GM18498 (cell line): ENCODE measurements around the gene HECTD1.
"Not testable (repeated sequence)": the region's sequence is repeated elsewhere in the genome, so short reads cannot be mapped to it uniquely, and the experiment has no call there.

Experiments
- ATAC-seq: cut with Tn5 transposase; IDR thresholded peaks from one replicate; pipeline ENCODE4 v1.9.1; 2021; ENCODE audit warnings: mild to moderate bottlenecking, moderate library complexity; ENCODE audit not compliant: unreplicated experiment

HECTD1 gene

DNA sequence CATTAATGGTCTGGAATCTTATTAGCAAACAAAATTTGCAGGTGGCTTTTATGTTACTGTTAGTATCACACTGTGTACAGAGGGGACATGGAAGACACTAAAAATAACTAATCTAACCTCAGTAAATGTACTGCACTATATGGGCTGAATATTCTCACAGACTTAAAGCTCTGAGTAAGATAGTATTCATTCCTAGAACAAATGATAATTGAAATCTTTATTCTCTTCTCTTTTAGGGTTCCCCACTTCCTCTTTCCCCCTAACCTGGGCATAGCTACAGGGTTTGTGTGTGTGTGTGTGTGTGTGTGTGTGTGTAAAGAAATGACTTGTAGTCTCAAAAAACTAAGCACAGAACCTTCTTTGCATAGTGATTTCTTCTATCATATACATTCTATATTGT is 21.4 kb upstream of the HECTD1 start:
- ATAC-seq, result peak; percentile 81

DNA sequence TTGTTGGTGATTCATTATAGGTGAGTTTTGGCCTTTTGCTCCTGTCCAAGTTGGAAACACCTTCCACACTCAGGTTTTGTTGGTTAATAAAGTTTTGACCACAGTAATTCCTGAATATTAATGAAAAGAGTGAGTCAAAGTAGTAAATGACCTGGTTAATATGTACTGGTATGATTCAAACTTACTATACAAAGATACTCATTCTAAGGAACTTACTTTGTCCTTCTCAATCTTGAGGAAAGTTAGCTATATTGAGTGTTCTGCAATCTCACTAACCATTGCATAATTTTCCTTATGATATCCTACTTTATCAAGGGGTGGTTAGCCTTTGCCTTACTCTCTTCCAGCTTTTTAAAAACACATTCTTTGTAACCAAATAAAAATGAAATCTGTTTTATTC is 20.9 kb upstream of the HECTD1 start:
- no peak for ATAC-seq

DNA sequence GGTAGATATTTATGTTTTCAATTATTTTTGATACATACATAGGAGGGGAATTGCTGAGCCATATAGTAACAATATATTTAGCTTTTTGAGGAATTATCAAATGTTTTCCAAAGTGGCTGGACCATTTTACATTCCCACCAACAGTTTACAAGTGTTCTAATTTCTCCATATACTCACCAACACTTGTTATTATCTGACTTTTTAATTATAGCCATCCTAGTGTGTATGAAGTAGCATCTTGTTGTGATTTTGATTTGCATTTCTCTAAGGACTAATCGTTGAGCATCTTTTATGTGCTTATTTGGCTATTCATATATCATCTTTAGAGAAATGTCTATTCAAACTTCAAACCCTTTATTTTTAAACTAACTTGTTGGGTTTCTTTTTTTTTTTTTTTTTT is 17.2 kb upstream of the HECTD1 start:
- ATAC-seq, result no peak

DNA sequence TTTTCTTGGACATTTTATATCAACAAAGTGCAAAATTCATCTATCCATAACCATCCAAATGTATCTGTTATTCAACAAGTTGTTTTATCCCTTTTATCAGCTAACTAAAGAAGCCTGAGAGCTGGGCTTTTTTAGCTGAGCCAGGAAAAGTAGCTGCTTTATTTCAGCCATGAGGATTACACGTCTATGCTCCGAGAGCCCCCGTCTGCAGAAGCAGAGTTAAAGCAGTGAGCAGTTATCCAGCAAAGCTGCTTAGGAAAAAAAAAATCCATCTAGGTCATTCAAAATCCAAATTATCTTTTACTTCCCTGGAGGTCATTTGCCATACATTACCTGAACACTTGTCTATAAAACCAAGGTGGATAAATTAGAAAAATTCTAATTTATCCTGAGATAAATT is 15.7 kb upstream of the HECTD1 start:
- no peak for ATAC-seq

DNA sequence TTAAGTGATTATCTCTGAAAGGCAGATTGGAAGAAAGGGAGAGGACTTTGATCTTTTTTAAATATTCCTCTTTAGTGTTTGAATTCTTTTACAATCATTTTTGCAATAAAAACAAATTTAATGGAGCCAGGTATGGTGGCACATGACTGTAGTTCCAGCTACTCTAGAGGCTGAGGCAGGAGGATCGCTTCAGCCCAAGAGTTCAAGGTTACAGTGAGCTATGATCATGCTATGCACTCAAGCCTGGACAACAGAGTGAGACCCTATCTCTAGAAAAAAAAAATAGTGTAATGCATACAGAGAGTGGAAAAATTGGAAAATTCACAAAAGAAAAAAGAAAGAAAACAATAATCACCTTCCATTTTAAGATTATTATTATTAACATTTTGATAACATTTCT is 15.2 kb upstream of the HECTD1 start:
- ATAC-seq, result no peak

DNA sequence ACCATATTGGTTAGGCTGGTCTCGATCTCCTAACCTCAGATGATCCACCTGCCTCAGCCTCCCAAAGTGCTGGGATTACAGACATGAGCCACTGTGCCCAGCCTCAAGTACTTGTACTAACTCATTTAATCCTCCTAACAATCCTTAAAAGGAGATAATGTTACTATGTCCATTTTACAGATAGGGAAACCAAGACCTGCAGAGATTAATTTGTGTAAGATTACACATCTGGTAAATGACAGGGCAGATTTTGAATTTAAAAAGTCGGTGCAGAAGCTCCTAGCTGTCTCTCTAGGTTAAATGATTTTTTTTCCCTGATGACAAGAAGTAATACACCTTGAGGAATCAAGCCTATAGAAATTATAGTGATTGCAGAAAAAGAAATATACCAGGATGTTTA is 13.7 kb upstream of the HECTD1 start:
- no peak for ATAC-seq

DNA sequence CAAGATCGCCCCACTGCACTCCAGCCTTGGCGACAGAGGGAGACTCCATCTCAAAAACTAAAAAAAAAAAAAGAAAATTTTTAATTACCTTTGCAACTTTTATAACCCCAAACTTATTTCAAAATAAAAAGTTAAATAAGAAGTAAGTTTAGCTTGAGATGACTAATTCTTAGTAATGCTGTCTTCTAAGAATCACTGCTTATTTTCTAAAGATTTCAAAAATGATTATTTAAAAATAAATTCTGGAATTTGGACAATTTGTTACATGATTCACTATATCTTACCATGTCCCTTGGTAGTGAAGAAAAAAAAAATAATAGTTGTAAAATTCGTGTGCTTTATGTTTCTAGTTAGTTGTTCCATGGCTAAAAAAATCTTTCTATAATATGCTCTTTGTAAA is 11.6 kb upstream of the HECTD1 start:
- ATAC-seq, result no peak

DNA sequence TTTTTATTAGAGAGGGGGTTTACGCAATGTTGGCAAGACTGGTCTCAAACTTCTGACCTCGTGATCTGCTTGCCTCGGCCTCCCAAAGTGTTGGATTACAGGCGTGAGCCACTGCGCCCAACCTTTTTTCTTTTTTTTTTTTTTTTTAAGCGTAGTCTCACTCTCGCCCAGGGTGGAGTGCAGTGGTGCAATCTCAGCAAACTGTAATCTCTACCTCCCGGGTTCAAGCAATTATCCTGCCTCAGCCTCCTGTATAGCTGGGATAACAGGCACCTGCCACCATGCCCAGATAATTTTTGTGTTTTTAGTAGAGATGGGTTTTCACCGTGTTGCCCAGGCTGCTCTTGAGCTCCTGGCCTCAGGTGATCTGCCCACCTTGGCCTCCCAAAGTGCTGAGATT is 8.8 kb upstream of the HECTD1 start:
- no peak for ATAC-seq

DNA sequence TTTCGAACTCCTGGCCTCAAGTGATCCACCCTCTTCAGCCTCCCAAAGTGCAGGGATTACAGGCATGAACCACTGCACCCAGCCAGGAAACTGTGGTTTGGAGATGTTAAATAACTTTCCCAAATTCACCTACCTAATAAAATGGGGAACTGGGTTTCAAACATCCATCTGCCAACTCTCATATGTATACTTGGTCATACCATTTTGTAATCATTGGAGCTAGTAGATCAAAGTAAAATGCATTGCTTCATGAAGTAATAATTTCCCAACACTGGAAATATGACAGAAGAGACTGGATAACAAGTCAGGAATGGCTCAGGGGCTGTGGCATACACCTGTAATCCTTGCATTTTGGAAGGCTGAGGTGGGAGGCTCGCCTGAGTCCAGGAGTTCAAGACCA is 5.3 kb upstream of the HECTD1 start:
- no peak for ATAC-seq

DNA sequence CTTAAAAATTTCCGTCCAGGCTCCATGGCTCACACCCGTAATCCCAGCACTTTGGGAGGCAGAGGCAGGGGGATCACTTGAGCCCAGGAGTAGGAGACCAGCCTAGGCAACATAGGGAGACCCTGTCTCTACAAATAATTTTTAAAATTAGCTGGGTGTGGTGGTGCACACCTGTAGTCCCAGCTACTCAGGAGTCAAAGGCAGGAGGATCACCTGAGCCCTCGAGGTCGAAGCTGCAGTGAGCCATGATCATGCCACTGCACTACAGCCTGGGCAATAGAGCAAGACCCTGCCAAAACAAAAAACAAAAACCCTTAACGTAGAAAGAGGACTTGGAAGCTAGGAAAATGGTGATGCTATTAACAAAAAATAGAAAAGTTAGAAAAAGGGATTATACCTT is 2.0 kb upstream of the HECTD1 start:
- ATAC-seq, result no peak

DNA sequence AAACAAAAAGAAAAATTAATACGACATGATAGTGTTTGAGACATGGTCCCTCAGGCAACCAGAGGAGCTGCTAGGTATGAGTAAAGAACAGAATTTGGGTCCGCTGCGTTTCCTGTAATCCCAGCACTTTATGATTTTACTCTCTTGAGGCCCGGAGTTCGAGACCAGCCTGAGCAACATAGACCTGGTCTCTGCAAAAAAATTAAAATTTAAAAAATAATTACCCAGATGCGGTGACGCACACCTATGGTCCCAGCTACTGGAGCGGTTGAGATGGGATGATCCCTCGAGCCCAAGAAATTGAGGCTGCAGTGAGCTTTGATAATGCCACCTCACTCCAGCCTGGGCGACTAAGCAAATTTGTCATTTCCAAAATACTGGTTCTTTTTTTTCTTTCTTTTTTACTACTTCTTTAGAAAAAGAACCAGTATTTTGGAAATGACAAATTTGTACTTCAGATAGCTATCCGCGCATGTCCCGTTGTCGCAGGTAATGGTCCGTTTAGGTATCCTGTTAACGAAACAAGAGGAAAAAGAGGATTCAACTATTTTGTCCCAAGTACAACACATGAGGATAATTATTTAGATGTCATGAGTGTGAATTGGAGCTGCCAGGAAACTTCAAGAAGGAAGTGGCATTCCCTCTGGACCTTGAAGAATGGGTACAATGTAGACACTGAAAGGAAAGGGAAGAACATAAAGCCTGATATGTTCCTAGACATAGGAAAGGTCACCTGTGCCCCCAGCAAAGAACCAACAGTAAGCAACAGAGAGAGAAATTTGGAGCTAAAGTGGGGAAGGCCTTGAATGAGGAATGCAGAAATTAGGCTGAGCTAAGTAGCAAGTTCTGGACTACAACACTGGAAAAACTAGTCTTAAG is 1.2 kb upstream of the HECTD1 start:
- ATAC-seq, result no peak

DNA sequence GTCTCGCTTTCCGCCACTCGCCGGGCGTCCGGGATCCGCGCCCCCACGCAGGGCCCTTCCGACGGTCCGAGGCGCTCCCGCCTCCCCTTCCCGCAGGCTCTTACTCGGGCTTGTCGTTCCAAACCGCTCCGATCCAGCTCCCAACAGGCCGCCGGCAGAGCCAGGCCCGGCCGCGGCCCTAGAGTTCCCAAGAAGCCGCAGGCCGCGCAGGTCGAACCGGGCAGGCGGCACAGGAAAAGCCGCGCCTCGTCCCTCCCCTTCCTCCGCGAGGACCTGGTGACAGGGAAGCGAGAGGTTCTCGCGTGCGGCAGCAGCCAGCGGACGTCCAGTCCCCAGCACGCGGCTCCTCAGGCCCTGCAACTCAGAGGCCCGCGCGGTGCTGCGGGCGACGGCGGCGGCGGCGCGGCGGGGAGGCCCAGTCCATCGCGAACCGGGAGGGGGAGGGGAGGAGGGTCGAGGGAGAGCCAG is 272 bp downstream of the HECTD1 start:
- ATAC-seq, result peak; percentile 42

DNA sequence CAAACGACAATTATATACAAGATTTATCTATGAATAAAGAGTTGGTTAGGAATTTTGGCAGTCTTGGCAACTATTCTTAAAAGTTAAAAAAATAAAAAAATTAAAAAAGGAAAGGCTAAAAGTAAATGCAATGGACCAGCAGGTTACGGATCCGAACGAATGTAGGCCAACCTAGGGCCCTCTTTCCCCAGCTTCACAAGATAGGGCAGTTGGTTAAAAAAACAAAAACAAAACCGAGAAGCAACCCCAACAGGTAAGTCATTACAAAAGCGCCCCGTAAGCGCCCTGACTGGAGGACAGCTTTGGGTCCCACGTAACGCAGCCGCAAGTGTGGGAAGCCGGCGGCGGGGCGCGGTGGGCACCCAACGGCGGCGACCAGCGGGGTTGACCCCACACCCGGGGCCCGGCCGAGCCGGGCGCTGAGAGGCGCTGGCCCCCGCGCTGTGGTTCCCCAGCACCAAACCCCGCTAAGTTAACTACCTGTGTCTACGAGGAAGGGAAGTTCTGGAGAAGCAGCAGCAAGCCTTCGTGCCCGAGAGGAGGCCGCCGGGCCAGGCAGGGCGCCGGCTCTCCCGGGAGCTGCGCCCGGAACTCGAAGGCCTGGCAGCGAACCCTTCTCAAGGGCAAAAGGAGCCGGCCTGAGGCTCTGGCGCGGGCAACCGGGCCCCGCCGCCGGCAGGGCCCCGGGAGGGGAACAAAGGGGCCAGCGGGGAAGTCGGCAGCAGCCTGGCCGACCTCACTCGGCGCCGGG is 882 bp downstream of the HECTD1 start:
- peak; percentile 23 for ATAC-seq

DNA sequence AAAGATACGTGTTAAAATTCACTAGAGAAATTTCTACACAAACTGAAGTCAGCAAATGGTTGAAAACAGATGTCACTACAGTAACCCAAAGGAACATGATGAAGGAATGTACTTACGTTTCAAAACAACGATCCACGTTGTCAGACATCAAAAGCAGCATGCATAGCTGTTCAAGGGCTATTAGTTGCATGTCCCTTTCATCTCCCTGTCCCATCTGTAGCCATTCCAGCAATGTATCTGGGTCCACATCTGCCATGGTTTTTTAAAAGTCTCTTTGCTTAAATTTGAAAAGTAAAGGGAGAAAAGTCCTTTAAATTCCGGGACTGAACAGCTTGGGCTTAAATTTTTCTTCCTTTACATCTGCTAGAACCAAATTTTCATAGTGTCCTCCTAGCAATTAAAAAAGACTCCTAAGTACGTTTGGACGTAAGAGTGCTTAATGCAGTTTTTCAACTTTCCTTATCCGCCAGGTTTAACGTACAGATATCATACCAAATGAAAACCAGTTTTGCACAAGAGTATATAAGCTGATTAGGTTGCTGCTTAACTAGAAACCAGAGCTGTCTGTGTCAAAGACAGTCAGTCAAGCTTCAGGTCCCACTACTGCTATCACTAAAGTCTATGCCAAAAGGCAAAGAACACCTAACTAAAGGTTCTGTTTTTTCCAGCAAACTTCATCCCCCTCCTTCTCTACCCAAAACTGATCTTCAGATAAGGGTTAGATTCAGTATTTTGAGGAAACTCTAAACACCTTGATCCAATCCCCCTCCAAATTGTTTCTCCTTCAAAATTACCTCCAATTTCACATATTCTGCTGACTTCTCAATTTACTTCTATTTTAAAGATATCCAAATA is 1.7 kb downstream of the HECTD1 start:
- ATAC-seq, result no peak

DNA sequence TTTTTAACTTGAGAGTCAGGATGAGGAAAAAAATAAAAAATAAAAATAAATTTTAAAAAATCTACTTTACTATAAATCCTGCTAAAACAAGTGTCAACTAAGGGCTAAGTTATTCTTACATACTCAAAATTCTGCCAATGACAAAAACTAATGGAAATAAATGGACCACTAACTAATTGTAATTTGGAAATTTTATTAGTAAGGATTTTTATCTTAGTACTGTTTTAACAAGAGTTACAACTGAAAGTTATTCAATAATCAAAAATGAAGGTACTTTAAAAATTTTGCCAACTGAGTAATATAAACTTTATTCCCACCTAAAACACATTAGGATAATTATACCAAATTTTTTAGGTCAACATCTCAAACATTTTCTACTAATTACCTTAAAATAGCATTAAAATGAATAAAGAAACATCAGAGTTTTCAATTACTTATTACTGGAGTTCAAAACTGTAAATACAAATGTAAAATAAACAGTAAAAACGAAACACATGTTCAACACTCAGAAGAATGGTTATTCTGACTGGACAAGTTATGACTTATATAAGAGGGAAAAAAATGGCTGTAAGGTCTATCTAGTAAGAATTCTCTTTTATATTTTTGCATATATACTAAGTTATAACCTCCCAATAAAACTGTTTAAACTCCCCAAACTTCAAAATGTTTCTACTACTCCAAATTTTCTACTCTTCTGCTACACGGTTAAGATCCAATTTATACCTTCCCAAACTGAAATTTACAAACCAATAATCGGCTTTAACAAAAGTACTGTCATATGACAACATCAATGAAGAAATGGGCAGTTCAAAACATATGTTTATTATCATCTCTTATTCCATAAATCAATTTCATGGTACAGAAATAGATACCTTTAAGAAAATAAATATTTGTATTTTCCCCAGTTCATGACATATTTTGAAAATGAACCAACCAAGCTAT is 2.7 kb downstream of the HECTD1 start:
- ATAC-seq, result no peak

DNA sequence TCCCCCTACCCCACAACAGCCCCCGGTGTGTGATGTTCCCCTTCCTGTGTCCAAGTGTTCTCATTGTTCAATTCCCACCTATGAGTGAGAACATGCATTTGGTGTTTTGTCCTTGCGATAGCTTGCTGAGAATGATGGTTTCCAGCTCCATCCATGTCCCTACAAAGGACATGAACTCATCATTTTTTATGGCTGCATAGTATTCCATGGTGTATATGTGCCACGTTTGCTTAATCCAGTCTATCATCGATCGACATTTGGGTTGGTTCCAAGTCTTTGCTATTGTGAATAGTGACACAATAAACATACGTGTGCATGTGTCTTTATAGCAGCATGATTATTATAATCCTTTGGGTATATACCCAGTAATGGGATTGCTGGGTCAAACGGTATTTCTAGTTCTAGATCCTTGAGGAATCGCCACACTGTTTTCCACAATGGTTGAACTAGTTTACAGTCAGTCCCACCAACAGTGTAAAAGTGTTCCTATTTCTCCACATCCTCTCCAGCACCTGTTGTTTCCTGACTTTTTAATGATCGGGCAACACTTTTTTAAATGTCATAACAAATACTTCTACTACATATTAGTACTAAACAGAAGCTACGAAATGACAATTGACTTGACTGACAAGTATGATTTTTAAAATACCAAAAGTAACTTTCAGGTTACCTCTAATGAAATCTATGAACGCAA is 3.5 kb downstream of the HECTD1 start:
- not testable (repeated sequence) for ATAC-seq

DNA sequence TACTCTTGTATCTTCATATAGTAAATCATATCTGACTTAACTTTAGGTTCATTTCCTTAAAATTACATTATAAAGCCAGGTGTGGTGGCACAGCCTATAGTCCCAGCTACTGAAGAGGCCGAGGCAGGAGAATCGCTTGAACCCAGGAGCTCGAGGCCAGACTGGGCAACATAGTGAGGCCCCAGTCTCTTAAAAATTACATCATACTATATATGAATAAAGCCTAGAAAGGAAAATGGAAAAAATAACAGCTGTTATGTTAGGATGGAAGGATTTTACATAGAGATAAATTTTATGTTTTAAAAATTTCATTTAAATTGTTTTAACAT is 4.2 kb downstream of the HECTD1 start:
- ATAC-seq, result no peak

DNA sequence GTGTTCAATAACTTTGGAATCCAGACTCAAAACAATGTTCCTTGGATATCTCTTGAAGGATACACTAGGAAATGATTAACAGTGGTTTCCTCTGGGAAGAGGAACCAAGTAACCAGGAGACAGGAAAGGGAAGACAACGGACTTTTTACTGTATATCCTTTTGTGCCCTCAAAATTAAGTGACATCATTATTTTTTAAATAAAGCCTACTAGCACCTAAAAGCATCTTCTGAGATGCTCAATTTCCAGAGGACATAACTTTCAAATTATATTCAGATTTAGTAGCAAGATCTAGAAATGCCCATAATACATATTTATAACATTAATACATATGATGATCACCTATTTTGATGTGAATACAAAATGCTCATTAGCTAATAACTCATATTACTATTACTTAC is 6.5 kb downstream of the HECTD1 start:
- ATAC-seq, result no peak

DNA sequence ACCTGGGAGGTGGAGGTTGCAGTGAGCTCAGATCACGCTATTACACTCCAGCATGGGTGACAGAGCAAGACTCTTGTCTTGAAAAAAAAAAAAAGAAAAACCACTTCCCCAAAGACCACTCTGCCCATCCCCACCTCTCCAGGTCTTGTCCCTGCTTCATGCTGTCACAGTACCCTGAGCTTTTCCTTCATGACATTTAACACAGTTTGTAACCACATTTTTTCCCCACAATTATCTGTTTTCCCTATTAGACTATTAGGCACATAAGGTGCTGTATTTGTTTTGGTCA is 6.9 kb downstream of the HECTD1 start:
- no peak for ATAC-seq

DNA sequence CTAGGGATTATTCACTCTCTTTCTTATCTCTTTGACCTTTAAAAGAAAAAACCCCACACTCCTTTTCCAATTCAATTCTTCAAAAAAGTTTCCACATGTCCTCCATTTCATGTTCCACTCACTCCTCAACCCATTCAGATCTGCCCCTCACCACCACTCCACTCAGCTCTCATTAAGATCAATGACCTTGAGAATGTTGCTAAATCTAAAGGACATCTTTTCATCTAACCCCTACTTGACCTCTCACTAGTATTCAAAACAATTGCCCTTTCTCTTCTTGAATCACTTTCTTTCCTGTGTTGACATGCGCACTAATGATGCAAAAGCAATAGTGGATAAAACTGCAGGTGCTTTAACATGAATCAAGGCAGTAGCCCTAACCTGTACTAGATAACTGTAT is 9.9 kb downstream of the HECTD1 start:
- ATAC-seq, result no peak
